HG03575 (cell line): ENCODE results near the gene ZIC5.
"Not testable (repeated sequence)": the region's sequence is repeated elsewhere in the genome, so short reads cannot be mapped to it uniquely, and the experiment has no call there.

Experiments
- ATAC-seq: cut with Tn5 transposase; IDR thresholded peaks from one replicate; pipeline ENCODE4 v1.9.1; 2021; ENCODE audit not compliant: unreplicated experiment, insufficient number of reproducible peaks, low FRiP score; ENCODE audit errors: extremely low read depth

Gene ZIC5

DNA sequence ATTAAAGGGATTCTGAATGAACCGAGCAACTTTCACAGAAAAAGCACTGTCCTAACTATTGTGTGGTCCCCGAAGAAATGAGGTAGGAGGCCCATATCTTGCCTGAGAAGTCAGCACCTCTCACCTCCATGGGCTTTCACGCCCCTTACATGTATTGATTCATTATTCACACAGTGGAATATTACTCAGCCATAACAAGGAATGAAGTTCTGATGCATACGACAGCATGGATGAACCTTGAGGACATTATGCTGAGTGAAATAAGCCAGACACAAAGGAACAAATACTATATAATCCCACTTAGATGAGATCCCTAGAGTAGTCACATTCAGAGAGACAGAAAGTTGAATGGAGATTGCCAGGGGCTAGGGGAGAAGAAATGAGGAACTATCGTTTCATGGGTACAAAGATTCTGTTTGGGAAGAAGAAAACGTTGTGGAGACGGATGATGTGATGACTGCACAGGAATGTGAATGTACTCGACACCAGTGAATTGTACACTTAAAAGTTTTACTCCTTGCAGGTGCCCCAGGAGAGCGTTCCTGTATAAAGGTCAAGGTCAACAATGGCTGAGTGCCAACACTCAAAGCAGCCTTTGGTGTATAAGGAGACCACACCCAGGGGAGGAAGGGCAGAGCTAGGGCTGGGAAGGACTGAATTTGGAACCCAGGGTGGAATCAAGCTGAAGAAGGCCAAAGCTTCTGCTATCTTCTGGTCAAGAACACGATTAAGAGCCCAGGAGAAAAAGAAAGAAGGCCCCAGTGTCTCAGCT, 22.5 kb downstream of the ZIC5 start:
- ATAC-seq = no peak

DNA sequence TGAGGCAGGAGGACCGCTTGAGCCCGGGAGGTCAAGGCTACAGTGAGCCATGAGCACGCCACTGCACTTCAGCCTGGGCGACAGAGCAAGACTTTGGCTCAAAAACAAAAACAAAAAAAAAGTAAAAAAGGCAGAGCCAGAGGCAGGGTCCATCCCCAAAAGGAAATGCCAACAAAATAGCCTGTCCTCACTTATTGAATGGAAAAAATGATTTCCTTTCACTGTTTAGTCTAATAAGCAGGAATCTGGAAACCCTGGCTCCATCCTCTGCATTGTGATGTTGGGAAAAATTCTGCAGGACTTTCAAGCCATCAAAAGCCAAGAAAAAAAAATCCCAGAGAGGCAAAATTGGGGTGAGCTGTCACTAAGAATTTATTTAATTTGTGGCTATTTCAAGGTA, 23.2 kb downstream of the ZIC5 start:
- no peak for ATAC-seq

DNA sequence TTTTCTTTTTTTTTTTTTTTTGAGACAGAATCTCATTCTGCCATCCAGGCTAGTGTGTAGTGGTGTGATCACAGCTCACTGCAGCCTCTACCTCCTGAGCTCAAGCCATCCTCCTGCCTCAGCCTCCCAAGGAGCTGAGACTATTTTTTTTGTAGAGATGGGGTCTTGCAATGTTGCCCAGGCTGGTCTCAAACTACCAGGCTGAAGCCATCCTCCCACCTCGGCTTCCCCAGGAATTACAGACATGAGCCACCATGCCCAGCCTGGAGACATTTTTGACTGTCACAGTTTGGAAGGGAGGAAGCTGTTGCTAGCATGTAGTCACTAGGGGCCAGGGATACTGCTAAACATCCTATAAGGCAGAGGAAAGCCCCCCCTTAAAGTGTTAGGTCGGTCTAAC, 23.9 kb downstream of the ZIC5 start:
- ATAC-seq = no peak

DNA sequence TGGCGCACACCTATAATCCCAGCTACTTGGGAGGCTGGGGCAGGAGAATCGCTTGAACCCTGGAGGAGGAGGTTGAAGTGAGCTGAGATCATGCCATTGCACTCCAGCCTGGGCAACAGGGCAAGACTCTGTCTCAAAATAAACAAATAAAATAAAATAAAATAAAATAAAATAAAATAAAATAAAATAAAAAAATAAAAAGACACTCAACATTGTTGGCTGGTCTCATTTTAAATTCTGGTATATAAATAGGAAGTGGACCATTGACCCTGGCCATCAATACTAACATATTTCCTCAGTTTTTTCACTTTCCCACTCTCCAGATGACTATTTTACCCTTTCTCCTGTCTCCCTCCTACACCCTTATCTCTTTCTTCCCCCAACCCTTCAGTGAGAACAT, 26.1 kb downstream of the ZIC5 start:
- ATAC-seq = not testable (repeated sequence)

DNA sequence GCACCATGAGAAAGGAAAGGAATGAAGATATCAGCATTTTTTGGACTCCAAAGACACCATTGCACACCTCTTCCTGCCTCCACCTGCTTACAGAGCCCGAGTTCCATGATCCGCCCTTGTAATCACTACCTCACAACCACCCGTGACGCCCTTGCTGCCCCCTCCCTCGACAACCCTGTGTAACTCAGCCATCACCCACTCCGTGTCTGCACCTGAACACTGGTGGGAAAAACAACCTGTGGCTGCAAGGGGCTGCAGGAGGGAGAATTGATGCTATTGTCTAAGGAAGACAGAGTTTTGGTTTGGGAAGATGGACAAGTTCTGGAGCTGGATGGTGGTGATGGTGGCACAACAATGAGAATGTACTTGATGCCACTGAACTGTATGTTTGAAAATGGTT, 27.0 kb downstream of the ZIC5 start:
- ATAC-seq = no peak

DNA sequence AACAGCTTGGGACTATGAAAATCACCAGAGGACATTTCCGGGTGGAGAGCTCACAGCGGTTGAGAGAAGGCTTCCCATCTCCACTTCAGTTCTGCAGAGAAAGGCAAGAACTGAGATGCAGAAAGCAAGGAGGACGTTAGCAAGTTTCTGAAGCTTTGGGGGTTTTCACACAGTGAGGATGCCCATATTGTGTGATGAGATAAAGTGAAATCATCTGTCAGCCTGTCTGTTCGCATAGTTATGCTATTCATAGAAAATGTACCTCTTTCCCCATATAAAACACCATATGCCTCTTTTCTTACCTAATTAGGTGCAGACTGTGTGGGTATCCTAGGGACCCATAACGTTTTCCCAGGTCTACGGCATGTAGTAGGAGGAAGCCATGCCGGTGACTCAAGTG, 27.5 kb downstream of the ZIC5 start:
- no peak for ATAC-seq

DNA sequence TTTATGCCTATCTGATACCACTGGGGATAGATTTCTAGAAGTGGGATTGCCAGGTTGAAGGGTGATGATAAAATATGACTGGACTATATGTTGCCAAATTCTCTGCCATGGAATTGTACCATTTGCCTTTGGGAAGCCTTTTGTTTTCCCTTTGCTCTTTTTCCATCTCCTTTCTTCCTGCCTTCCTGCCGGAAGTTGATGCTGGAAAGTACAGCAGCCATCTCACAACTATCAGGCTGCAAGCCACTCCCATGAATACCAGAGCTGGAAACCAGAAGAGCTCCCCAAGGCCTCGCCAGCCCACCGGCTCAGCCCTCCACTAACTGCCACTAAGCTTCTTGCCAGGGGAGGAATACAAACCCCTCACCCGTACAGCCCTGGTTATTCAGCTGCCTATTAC, 29.7 kb downstream of the ZIC5 start:
- ATAC-seq = no peak

DNA sequence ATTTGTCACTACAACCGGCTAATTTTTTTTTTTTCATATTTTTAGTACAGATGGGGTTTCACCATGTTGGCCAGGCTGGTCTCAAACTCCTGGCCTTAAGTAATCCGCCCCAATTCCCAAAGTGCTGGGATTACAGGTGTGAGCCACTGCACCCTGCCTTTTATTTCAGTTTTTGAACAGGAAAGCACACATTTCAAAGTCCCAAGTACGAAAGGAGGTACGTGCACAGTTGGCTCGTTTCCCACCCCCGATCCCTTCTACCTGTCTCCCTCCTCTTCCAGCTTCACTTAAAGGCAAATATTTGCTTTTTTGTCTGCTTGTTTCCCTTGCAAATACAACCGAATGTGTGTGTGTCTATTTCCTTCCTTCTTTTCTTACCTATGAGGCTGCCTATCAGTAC, 30.5 kb downstream of the ZIC5 start:
- ATAC-seq = no peak

DNA sequence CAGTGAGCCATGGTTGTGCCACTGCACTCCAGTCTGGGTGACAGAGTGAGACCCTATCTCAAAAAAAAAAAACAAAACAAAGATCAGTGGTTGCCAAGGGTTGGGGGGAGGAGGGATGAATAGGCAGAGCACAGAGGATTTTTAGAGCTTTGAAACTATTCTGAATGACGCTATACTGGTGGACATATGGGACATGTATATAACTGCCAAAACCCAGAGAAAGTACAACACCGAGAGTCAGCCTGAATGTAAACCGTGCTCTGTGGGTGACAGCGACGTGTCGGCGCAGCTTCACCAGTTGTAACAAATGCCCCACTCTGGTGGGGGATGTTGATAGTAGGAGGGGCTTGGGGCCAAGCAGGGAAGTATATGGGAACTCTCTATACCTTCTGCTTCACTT, 32.9 kb downstream of the ZIC5 start:
- ATAC-seq = no peak

DNA sequence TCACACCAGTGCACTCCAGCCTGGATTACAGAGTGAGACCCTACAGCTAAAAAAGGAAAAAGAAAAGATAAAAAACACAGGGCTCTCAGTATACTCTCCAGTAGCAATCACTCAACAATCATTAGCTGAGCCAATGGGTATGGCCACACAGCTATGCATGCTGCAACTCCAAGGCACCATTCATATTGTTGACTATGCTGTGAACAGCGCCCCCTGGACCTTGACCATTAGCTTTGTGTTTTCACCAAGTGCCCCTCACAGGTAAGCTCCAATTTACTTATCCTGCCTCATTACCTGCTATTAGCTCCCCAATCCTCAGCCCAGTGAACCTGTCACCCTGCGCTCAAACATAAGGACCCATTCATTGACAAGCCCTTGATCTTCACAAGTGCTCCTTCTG, 35.8 kb downstream of the ZIC5 start:
- ATAC-seq = no peak

DNA sequence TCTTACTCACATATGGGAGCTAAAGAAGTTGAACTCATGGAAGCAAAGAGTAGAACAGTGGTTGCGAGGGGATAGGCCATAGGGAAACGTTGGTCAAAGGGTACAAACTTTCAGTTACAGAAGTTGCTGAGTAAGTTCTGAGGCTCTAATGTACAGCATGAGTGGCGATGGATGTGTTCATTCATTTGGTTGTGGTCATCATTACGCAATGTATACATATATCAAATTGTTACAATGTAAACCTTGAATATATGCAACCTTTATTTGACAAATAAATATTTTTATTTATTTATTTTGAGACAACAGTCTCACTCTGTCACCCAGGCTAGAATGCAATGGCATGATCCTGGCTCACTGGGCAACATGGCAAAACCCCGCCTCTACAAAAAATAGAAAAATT, 38.7 kb downstream of the ZIC5 start:
- ATAC-seq = no peak

DNA sequence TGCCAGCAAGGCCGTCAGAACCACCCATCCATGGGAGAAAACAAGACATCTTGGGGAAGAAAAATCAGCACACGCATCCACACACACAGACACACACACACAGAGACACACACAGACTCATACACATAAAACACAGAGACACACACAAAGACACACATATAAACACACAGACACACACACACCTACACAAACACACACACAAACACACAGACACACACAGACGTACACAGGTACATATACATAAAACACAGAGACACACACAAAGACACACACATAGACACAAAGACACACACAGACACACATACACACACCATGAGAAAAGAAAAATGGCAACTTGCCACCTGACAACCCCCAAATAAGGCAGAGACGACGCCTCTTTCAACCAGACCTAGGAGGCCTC, 40.6 kb downstream of the ZIC5 start:
- no peak for ATAC-seq

DNA sequence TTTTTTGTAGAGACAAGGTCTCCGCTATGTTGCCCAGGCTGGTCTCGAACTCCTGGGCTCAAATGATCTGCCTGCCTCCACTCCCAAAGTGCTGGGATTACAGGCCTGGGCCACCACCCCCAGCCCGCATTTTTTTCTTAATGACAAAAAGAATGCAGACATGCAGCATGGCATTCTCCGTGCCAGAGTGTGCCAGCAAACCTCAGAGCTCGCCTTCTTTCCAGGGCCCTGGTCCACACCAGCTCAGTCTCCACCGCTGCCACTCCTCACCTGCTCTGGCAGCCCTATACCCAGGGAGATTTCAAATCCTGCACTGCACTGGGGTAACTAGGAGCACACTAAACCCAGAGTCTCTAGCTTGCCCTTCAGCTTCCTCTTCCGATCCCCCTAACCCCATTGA, 41.7 kb downstream of the ZIC5 start:
- ATAC-seq = no peak

DNA sequence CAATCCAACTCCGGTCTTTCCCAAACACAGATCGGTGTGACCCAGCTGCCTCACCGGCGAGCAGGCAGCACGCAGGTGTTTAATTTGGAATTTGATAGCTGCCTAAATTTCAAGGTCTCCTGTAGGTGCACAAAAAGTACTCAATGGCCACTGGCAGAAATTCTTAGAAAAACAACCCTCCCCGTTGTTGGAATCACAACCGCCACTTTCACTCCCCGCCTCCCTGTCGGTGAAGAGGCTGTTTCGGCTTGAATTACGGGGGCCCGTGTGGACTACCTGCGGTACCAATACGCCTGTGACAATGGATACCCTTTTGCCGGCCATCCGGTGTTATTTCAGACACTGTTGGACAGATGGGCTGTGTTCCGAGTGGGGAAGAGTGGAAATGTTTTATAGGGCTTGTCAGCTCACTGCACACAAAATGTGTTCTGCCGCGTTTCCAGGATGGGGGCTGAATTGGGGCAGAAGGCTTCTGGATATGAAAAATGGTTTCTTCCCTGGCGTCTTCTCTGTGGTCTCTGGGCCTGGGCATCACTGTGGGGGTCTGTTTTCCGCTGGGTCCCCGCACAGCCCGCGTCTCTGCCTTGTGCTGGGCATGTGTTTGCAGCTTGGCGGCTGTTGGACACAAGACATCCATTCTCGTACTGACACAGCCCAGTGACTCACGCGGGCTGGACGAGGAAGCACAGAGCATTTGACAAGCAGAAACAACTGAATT, 45.4 kb downstream of the ZIC5 start:
- ATAC-seq = no peak

DNA sequence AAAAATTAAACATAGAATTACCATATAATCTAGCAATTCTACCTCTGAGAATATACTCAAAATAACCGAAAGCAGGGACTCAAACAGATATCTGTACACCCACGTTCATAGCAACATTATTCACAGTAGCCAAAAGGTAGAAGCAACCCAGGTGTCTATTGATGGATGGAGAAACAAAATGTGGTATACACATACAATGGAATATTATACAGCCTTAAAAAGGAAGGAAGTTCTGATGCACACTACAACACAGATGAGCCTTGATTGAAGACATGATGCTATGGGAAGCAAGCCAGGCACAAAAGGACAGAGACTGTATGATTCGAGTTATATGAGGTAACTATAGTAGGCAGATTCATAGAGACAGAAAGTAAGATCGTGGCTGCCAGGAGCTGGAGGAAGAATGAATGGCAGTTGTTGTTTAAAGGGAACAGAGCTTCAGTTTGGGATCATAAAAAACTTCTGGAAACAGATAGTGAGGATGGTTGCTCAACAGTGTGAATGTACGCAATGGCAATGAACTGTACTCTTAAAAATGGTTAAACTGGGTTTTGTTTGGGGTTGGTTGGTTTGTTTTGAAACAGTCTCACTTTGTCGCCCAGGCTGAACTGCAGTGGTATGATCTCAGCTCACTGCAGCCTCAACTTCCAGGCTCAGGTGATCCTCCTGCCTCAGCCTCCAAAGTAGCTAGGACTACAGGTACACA, 47.5 kb downstream of the ZIC5 start:
- ATAC-seq = no peak

DNA sequence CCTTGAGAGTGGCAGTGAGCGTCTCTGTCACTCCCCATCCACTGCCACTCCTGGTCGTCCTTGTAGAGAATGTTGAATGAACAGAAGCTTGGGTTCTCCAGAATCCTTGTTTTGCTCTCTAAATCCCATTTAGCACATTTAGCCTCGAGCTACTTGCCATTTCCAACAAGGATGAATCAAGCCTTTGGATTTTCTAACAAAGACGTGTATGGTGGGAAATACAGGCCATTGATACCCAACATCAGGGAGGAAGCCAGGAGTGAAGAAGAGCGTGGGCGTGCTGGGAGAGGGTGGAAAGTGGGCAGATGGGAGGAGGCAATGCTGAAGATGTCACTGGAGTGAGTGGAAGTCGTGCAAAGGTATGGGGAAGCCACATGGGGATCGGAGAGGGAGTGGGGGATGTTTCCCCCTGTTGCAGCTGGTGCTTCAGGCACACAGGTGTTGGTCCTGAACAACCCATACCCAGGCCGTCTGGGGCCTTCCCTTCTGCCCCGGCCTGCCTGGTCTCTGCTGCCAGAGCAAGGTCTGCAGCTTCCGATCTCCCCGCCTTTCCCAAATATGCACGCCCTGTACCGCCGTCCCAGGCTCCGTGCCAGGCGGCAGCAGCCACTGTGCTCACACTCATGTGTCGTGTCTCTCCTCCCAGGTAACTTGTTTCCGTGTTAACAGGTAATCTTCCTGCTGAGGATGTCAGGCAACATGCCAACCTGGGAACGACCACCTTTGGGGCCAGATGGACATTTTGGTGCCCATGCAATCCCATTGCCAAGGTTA, 48.7 kb downstream of the ZIC5 start:
- no peak for ATAC-seq

DNA sequence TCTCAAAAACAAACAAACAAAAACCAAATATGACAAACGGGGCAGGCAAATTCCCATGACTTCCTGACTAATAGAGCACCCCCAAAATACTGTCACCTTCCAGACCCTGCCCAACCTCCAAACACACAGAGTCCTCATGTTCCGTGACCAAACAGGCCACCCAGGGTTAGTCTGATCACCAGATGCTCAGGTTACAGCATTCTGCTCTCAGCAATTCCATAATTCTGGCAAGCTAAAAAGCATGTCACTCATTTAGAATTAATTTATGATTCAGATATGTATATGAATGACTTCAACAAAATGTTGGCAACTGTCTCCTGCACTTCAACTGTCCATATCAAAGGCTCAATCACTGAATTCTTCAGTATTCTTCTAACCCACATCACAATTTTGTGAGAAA, 52.4 kb downstream of the ZIC5 start:
- ATAC-seq = no peak

DNA sequence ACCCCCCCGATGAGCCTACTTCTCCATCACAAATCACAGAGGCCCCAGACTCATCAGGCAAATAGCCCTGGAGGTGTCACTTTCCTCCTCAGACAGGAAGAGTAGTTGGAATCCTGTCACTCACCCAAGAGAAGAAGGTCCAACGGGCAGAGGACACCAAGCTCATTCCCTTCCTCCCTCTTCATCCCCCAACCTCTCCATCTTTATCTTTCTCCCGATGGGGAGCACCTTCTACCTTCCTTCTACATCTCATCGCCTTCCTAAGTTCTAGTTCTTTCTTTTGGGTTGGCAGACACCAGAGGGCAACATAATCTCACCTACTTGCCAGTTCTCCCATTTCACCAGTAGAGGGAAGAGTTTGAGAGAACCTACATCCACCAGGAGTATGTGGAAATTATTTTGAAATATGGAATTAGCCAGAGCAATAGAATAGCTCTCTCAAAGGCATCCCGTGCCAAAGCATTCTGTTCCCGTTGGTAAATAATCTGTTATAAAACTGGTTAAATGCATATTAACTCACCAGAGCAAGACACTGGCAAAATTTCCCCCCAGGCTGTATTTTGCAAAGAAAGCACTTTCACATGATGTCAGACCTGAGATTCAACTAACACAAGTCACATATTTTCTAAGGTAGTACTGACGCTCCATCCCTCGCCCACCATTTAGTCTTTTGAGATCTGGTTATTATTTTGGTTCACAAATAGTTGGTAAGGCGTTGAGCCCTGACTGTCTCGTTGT, 55.0 kb downstream of the ZIC5 start:
- no peak for ATAC-seq

DNA sequence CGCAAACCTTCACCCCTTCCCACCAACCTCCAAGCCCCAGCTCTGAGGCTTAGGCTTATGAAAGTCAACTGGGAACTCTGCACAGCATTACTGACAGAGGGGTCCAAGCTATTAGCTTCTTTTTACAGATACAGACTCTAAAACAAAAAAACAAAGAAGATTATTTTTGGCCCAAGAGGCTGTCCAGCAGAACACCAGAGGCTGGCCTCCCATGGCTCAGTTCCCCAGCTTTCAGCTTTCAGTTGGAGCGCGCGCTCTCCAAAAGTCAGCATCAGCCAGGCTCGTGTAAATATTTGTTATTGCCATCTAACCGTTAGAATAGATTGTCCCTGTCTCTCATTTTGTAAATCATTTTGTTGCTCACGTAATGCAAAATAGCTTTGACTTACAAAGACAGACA, 58.4 kb downstream of the ZIC5 start:
- no peak for ATAC-seq
